GM12801 (cell line): ENCODE results near the gene AKAP6.

Experiments
- TF ChIP-seq, protein P1 (sequence below): IDR thresholded peaks from one replicate; pipeline ENCODE4 v1.5.1; 2011; ENCODE audit warnings: control low read depth; ENCODE audit not compliant: insufficient read length; ENCODE audit errors: extremely low read depth

Gene AKAP6

DNA sequence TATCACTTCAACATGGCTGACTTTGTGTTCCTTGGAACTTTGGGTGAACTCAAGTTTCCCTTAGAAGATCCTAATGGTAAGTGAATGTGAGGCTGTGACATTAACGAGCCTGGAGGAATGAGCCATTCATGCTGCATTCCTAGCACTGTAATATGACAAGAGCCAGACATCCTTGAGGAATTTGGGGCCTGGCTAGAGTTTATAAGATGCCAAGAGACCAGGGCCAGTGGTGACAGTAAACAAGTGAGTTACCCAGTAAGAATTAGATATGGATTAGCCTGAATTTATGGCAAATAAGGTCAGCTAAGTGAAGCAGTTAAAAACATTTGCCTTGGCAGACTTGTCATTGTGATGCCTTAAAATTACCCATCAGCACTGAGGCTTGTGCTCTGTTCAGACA lies 232.4 kb downstream of the AKAP6 start:
- TF ChIP-seq, protein P1, sequence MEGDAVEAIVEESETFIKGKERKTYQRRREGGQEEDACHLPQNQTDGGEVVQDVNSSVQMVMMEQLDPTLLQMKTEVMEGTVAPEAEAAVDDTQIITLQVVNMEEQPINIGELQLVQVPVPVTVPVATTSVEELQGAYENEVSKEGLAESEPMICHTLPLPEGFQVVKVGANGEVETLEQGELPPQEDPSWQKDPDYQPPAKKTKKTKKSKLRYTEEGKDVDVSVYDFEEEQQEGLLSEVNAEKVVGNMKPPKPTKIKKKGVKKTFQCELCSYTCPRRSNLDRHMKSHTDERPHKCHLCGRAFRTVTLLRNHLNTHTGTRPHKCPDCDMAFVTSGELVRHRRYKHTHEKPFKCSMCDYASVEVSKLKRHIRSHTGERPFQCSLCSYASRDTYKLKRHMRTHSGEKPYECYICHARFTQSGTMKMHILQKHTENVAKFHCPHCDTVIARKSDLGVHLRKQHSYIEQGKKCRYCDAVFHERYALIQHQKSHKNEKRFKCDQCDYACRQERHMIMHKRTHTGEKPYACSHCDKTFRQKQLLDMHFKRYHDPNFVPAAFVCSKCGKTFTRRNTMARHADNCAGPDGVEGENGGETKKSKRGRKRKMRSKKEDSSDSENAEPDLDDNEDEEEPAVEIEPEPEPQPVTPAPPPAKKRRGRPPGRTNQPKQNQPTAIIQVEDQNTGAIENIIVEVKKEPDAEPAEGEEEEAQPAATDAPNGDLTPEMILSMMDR: no peak

DNA sequence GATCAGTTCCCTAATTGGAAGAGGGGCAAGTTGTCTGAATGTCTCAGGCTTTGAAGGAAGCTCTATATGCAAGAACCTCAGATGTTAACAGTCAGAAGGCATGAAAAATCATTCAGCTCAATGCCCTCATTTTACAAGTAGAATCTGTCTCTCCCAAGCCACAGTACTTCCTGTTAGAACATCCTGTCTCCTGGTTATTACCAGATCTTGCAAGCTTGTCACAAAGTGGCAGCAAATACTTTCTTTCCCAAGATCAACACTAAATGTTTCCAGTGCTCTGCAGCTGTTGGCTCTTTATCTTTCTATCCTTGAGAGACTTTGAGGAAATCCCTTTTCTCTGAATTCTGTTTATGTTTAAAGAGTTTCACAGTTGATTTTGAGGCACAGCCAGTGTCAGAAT lies 235.5 kb downstream of the AKAP6 start:
- TF ChIP-seq, protein P1: no peak

DNA sequence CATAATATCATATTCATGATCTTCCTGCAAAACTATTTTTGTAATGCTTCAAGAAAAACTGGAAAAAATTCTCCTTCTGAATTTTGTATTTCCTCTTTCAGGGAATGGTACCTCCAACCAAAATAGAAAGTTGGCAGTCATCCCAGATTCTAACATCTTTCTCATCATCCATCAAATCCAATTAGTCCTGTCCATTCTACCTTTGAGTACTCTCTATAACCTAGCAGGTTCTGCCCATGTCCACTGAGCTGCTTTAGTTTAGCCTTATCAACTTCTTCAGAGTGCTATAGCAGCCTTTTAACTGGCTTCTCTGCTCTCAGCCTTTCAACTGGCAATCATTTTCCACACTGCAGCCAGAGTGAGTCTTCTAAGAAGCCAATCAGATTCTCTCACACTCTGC lies 236.2 kb downstream of the AKAP6 start:
- TF ChIP-seq, protein P1: no peak

DNA sequence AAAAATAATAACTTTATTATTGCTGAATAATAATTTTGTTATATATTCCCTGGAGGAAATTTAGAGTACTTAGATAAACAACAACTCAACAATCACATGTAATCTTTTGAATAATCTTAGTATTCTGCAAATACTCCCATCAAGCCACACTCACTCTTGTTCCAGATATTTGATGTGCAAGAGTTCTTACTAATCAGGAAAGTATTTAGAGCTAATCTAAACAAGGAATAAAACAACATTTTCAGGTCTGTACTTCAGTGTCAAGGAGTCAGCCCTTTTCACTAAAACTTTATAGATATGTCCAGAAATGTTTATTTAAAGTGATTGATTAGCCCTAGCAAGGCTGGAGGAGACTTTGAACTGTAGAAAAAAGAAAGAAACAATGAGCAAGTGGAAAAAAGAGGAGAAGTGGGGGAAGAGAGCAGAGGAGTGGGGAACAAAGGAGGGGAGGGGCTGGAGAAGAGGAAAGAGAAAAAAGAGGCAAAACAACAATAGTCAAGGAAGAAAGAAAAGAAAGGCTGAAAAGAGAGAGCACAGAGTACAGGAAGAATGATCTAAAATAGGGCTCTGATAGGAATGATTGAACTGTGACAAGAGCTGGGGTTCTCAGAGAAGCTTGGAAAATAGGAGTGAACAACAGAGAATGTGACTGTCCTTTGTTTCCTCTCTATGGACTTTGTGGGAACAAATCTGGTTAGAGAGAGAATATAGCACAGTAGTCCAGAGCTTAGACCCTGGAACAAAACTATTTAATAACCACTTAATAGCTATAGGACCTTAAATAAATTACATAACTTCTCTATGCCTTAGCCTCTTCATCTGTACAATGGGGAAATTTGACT lies 238.7 kb downstream of the AKAP6 start:
- TF ChIP-seq, protein P1: no peak

DNA sequence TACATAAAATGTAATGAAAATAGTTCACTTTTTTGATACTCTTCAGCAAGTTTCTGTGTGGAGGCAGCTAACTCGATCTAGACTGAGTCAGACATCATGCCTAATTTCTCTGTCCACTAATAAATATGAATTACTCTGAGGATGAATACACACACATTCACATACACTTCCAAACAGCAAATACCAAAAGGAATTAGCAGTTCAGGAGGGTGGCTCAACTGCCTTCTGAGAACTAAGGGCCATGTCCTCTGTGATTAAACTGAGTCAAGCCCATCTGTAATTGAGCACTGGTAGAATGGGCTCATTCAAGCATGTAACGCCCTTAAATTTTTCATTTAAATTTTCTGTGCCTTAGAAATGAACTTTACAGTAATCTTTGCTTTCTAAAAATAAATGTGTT lies 242.5 kb downstream of the AKAP6 start:
- TF ChIP-seq, protein P1: no peak

DNA sequence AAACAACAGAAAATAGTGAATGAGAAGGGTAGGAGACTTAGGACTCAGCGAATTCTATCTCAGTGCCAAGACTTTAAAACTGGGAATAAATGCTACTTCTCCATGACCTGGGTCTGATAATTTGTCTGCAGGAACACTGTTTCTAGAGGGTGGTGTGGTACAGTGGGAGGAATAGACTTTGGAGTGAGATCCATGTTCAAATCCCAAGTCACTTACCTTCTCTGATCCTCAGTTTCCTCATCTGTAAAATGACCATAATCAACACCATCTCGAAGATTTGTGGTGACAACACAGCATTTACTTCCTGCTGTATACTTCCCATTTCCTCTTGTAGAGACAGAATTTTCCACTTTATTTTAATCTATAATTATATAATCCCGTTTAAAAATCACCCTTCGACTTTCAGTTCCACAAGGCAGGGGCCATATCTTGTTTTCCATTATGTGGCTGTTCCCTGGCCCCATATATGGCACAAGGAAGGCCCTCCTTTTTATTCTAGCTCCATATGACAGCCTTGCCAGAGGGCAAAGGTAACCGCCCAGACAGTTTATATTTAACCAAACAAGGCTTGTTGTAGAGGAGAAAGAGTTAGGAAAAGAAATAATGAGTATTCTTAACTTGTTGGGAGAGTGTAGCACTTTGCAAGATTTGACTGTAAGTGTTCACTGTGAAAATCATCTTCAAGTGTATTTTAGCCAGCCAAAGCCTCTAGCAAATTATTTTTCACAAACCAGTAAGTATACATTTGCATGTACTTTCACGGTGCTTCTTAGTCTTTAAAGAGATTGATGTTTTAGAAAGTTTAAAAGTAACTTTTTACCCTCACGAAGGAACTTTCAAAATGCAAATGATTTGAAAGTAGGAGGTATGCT lies 243.1 kb downstream of the AKAP6 start:
- TF ChIP-seq, protein P1: no peak

DNA sequence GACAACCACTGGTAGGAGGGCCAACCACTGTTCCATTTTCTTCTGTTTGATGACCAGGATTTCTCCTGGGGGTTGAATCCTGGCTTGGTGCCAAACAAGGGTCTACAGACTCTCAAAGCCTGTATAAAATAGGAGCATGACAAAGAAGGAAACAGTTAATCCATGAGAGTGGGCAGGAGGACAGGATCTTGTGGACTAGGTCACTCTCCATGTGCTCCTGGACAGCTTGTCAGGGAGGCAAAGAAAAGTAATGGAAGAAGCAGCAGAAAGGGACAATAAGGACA lies 243.7 kb downstream of the AKAP6 start:
- TF ChIP-seq, protein P1: no peak
